ENCODE measurements around the gene NFKB2.

The NFKB2 gene

GRCh38 chr10:102449321-102450123, 54.0 kb downstream of the NFKB2 start:
- no peaks in the 10 kb centered on the region for H3K36me3 ChIP-seq (ENCODE audit: insufficient read depth, low read length)
- H3K4me3 ChIP-seq (ENCODE audit: low read depth in 1 of 2, low read length in 2 of 2): peak overlapping the region; percentile 55 to 94
- no peaks in the 10 kb centered on the region for H3K9me3 ChIP-seq (ENCODE audit: low read length)
- H3K27me3 ChIP-seq (ENCODE audit: control insufficient read depth in 1 of 2, insufficient read depth in 2 of 2, low read length in 2 of 2): no peaks in the 10 kb centered on the region
- H3K4me1 ChIP-seq (ENCODE audit: insufficient read depth, low read length): peaks cover 9% of the 10 kb centered on the region
- peak overlapping the region; percentile 93 for H3K27ac ChIP-seq (ENCODE audit: low read depth, low read length)
- H3K9ac ChIP-seq (ENCODE audit: low read length): peak overlapping the region; percentile 44

- H3K9me3 ChIP-seq (ENCODE audit: low read length): no peaks in the 10 kb centered on the region
- peak overlapping the region; percentile 55 to 94 for H3K4me3 ChIP-seq (ENCODE audit: low read depth in 1 of 2, low read length in 2 of 2)
- H3K36me3 ChIP-seq (ENCODE audit: insufficient read depth, low read length): no peaks in the 10 kb centered on the region
- H3K4me1 ChIP-seq (ENCODE audit: insufficient read depth, low read length): peaks cover 9% of the 10 kb centered on the region
- no peaks in the 10 kb centered on the region for H3K27me3 ChIP-seq (ENCODE audit: control insufficient read depth in 1 of 2, insufficient read depth in 2 of 2, low read length in 2 of 2)
- H3K9ac ChIP-seq (ENCODE audit: low read length): peak overlapping the region; percentile 44
- peak overlapping the region; percentile 93 for H3K27ac ChIP-seq (ENCODE audit: low read depth, low read length)
These were observed 54.5 kb downstream of the NFKB2 start for GRCh38 chr10:102450124-102450373.

- peak overlapping the region; percentile 77 to 94 for H3K4me3 ChIP-seq (ENCODE audit: low read depth in 1 of 2, low read length in 2 of 2)
- H3K4me1 ChIP-seq (ENCODE audit: insufficient read depth, low read length): peaks cover 9% of the 10 kb centered on the region
- H3K27me3 ChIP-seq (ENCODE audit: control insufficient read depth in 1 of 2, insufficient read depth in 2 of 2, low read length in 2 of 2): no peaks in the 10 kb centered on the region
- peak overlapping the region; percentile 93 for H3K27ac ChIP-seq (ENCODE audit: low read depth, low read length)
- H3K9me3 ChIP-seq (ENCODE audit: low read length): no peaks in the 10 kb centered on the region
- peak overlapping the region; percentile 44 for H3K9ac ChIP-seq (ENCODE audit: low read length)
- no peaks in the 10 kb centered on the region for H3K36me3 ChIP-seq (ENCODE audit: insufficient read depth, low read length)
These were observed 55.0 kb downstream of the NFKB2 start for GRCh38 chr10:102450374-102451104.

- H3K4me3 ChIP-seq (ENCODE audit: low read depth in 1 of 2, low read length in 2 of 2): peak within 1 kb of the TSS; percentile 77 to 94
- H3K9ac ChIP-seq (ENCODE audit: low read length): no peak within 1 kb of the TSS
- H3K4me1 ChIP-seq (ENCODE audit: insufficient read depth, low read length): peaks cover 9% of the 10 kb centered on the region
- H3K27me3 ChIP-seq (ENCODE audit: control insufficient read depth in 1 of 2, insufficient read depth in 2 of 2, low read length in 2 of 2): no peaks in the 10 kb centered on the region
- H3K9me3 ChIP-seq (ENCODE audit: low read length): no peaks in the 10 kb centered on the region
- H3K27ac ChIP-seq (ENCODE audit: low read depth, low read length): peak within 1 kb of the TSS; percentile 80
- H3K36me3 ChIP-seq (ENCODE audit: insufficient read depth, low read length): peaks cover 4% of the 10 kb centered on the region
These were observed 55.8 kb downstream of the NFKB2 start, which contains the start of gene C10orf95 for GRCh38 chr10:102451105-102451969. TSS of gene C10orf95 (minus strand) at chr10:102451543. CDS start at chr10:102451093, 450 bp downstream.

Data from muscle layer of colon (tissue), 2 donors.